ENCODE results near the gene TNFRSF8. TPM values are rescaled to one million over a fixed set of nuclear protein-coding genes. Genes with fewer than 3 reads are reported as not detected.

TNFRSF8 gene
- total RNA-seq, 3 donors from 2014 or later = 0.31 to 0.51 TPM; not detected in 1

DNA sequence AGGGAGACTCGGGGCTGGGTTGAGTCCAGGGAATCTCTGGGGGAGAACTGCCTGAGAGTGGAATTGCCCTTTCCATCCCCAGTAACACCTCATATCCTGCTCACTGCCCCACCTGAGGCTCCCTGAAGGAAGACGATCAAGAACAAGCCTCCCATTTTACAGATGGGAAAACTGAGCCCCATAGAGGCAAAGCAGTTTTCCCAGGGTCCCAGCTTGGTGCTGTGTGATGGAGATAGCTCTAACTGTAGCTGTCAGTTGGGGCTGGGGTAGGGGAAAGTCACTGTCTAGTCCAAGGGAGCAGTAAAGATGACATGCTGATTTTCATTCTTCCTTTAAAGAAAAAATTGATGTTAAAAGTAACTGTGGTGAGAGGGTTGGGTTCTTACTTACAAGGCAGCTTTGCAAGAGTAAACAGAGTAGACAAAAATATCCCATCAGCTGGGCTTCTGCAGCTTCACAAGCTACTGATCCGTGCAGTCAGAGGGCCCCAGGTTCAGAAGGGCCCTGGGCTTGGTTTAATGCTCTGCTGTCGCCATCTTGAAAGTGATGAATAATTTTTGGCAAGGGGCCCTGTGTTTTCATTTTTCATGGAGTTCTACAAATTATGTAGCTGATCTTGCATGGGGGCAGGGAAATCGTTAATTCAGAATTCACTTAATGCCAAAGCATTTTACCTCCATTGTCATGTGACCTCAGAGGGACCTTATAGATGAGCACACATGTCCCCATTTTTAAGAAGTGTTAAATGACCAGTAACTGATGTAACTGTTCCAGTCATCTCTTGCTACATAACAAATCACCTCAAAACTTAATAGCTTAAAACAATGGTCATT lies 86.1 kb downstream of the TNFRSF8 start:
- no peak for ATAC-seq
- no peaks in the 10 kb centered on the region for H3K36me3 ChIP-seq (ENCODE audit: low read depth)
- TF ChIP-seq CTCF (IDR thresholded peaks at IDR 0.05) = no peak

DNA sequence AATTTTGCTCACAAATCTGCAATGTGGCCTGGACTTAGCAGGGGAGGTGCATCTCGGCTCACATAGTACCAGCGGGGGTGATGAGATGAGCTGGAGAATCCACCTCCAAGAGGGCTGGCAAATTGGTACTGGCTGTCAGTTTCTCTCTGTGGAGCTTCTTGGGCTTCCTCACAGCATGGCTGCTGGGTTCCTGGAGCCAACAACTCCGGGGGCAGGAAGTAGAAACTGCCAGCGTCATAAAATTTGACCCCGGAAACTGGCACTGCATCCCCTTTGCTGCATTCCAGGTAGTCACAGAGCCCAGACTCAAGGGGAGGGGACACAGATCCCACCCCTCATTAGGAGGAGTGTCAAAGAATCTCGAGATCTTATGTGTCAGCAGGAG lies 86.7 kb downstream of the TNFRSF8 start:
- DNase-seq (peak in 1 of 3 donors; percentile 28), ATAC-seq (no peak)
- intact Hi-C loops (cut with DNase I, micrococcal nuclease) = no loop called here
- Histone ChIP-seq H3K4me1 (ENCODE audit: low read depth) (peaks cover 34% of the 10 kb centered on the region), H3K36me3 (ENCODE audit: low read depth) (no peaks in the 10 kb centered on the region), H3K9me3 (no peaks in the 10 kb centered on the region), H3K4me3 (no peak overlapping the region)
- TF ChIP-seq CTCF (IDR thresholded peaks at IDR 0.05) = no peak

More for the DNA sequence above, 86.1 kb downstream of the TNFRSF8 start:
- intact Hi-C loops (cut with DNase I, micrococcal nuclease) = no loop called here
- Histone ChIP-seq H3K4me3 (no peak overlapping the region), H3K4me1 (ENCODE audit: low read depth) (peaks cover 38% of the 10 kb centered on the region), H3K9me3 (no peaks in the 10 kb centered on the region)
- DNase-seq = peak in 1 of 3 donors; percentile 23

- H3K4me3 ChIP-seq = no peak overlapping the region
- peaks cover 34% of the 10 kb centered on the region for H3K4me1 ChIP-seq (ENCODE audit: low read depth)
- ATAC-seq (peak; percentile 44), DNase-seq (peak in 1 of 3 donors; percentile 30)
- no peak for TF ChIP-seq CTCF (IDR thresholded peaks at IDR 0.05)
- no peaks in the 10 kb centered on the region for H3K9me3 ChIP-seq
- H3K36me3 ChIP-seq (ENCODE audit: low read depth) = no peaks in the 10 kb centered on the region
- intact Hi-C loops (cut with DNase I, micrococcal nuclease) = no loop called here
Measured at GRCh38 chr1:12150456-12151200, 87.5 kb downstream of the TNFRSF8 start.

DNA sequence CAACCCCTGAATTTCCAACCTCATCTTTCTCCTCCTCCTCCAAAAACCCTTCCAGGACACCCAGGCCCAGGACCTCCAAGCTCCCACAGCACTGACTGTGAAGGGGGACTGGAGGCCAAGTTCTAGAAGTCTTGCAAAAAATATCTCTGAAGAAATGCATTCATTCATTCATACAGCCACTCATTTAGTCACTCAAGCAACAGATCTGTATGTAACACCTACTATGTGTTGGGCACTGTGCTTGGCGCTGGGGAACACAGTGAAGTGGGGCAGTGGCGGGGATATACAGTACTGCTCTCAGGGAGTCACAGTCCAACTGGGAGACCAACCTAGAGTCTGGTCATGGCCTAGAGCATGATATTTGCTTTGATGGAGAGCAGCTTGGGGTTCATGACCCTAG lies 88.4 kb downstream of the TNFRSF8 start:
- ATAC-seq (no peak), DNase-seq (no peak)
- no peak overlapping the region for H3K4me3 ChIP-seq
- intact Hi-C loops (cut with DNase I, micrococcal nuclease) = no loop called here
- no peaks in the 10 kb centered on the region for H3K9me3 ChIP-seq
- peaks cover 34% of the 10 kb centered on the region for H3K4me1 ChIP-seq (ENCODE audit: low read depth)
- no peak for TF ChIP-seq CTCF (IDR thresholded peaks at IDR 0.05)
- no peaks in the 10 kb centered on the region for H3K36me3 ChIP-seq (ENCODE audit: low read depth)

DNA sequence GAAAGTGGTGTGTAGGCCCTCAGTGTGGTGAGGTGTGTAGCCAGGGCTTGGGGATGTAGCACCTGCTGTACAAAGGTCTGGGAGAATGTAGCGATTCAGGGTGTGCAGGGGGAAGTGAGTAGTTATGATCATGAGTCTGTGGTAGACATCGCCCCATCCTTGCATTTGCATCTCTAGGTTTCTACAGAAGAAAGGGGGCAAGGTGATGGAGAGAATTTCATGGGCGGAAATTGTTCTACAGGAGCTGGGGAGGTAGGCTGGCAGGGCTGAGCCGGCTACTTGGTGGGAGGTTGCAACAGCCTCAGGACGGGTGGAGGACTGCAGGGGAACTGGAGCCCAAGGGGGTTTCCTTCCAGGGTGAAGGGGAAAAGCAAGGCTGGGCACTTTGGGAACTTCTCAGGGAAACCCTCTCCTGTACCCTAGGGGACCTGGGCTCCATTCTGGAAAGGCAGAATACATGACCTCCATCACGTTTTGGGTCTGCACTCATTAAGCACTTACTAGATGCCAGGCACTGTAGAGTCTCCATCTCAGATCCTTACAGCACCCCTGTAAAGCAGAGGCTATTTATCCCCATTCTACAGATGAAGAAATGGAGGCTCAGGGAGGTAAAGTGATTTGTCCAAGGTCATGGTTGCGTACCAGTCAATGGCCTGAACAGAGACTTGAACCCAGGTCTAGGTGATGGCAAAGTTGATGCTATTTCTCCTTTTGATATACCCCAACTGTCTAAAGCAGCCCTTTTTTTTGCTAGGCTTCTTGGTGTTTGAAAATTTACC lies 89.2 kb downstream of the TNFRSF8 start:
- H3K4me1 ChIP-seq (ENCODE audit: low read depth) = peaks cover 28% of the 10 kb centered on the region
- TF ChIP-seq CTCF (IDR thresholded peaks at IDR 0.05) = no peak
- ATAC-seq (peak; percentile 28), DNase-seq (no peak)
- H3K4me3 ChIP-seq = no peak overlapping the region
- intact Hi-C loops (cut with DNase I, micrococcal nuclease) = no loop called here
- H3K9me3 ChIP-seq = no peaks in the 10 kb centered on the region
- no peaks in the 10 kb centered on the region for H3K36me3 ChIP-seq (ENCODE audit: low read depth)
